Activated CD8-positive, alpha-beta T cell treated with anti-CD3 and anti-CD28 coated beads, Interleukin-2, amount 10 ng/mL, durations not matched to agents 7 days and 5 days (primary cell): ENCODE measurements around the gene TMPRSS15. TPM values are rescaled to one million over a fixed set of nuclear protein-coding genes. Genes with fewer than 3 reads are reported as not detected.

ENCODE experiments used
- ATAC-seq: fragments of 150-1000 bp; cut with Tn5 transposase; one replicate; pipeline ENCODE4 v1.10.0; 2021; ENCODE audit warnings: moderate library complexity
- CTCF ChIA-PET: fragments of 350-600 bp; sonication (Branson Sonifier 250); formaldehyde crosslinking; loops from one replicate; lab custom pipeline; 2021; ENCODE audit warnings: antibody characterized with exemption; lab: Charles Lee
- POLR2A ChIA-PET: fragments of 350-600 bp; sonication (Branson Sonifier 250); formaldehyde crosslinking; loops from one replicate; lab custom pipeline; 2021; ENCODE audit warnings: antibody characterized with exemption; lab: Charles Lee
- DNase-seq: peaks from one replicate; pipeline ENCODE4 v3.0.0-alpha.2; 2020
- H3K27ac Mint-ChIP-seq: one replicate; pipeline ENCODE4 v1.8.0; 2021; ENCODE audit warnings: mild to moderate bottlenecking, mixed read lengths
- H3K27me3 Mint-ChIP-seq: one replicate; pipeline ENCODE4 v1.8.0; 2021; ENCODE audit warnings: low read depth, mixed read lengths
- H3K36me3 Mint-ChIP-seq: one replicate; pipeline ENCODE4 v1.8.0; 2021; ENCODE audit warnings: low read depth, mixed read lengths
- H3K4me1 Mint-ChIP-seq: one replicate; pipeline ENCODE4 v1.8.0; 2021; ENCODE audit warnings: low read depth, mixed read lengths
- H3K4me3 Mint-ChIP-seq: one replicate; pipeline ENCODE4 v1.8.0; 2021; ENCODE audit warnings: mild to moderate bottlenecking, mixed read lengths
- H3K9me3 Mint-ChIP-seq: one replicate; pipeline ENCODE4 v1.8.0; 2022; ENCODE audit warnings: mixed read lengths; ENCODE audit not compliant: insufficient read depth
- total RNA-seq, 2 experiments: library from RNA; stranded (reverse); gene quantifications; one replicate each; pipeline ENCODE4 v1.2.3, GENCODE V29; 2021

The TMPRSS15 gene
- total RNA-seq, 2 experiments from 2014 or later, result not detected

GRCh38 chr21:18335651-18336236, 67.8 kb downstream of the TMPRSS15 start:
- POLR2A ChIA-PET, result no interaction called here
- Mint-ChIP-seq H3K9me3 (no peaks in the 10 kb centered on the region), H3K27me3 (no peaks in the 10 kb centered on the region), H3K36me3 (no peaks in the 10 kb centered on the region), H3K4me1 (no peaks in the 10 kb centered on the region), H3K27ac (no peak overlapping the region), H3K4me3 (no peak overlapping the region)
- ATAC-seq, result no peak
- CTCF ChIA-PET, result no interaction called here
- no peak for DNase-seq

- ATAC-seq, result no peak
- H3K27me3 Mint-ChIP-seq, result no peaks in the 10 kb centered on the region
- H3K9me3 Mint-ChIP-seq, result no peaks in the 10 kb centered on the region
- H3K4me1 Mint-ChIP-seq, result no peaks in the 10 kb centered on the region
- POLR2A ChIA-PET, result no interaction called here
- no peak overlapping the region for H3K4me3 Mint-ChIP-seq
- CTCF ChIA-PET, result no interaction called here
- no peaks in the 10 kb centered on the region for H3K36me3 Mint-ChIP-seq
- no peak overlapping the region for H3K27ac Mint-ChIP-seq
- DNase-seq, result no peak
These were observed 69.5 kb downstream of the TMPRSS15 start for GRCh38 chr21:18334066-18334465.

GRCh38 chr21:18318156-18318555, 85.4 kb downstream of the TMPRSS15 start:
- no peak for DNase-seq
- no peaks in the 10 kb centered on the region for H3K36me3 Mint-ChIP-seq
- CTCF ChIA-PET, result no interaction called here

GRCh38 chr21:18298228-18298627, 105.4 kb downstream of the TMPRSS15 start:
- Mint-ChIP-seq H3K9me3 (no peaks in the 10 kb centered on the region), H3K4me3 (no peak overlapping the region), H3K36me3 (no peaks in the 10 kb centered on the region), H3K4me1 (no peaks in the 10 kb centered on the region), H3K27me3 (no peaks in the 10 kb centered on the region), H3K27ac (no peak overlapping the region)
- POLR2A ChIA-PET, result no interaction called here
- DNase-seq (no peak), ATAC-seq (no peak)
- CTCF ChIA-PET, result no interaction called here

More at GRCh38 chr21:18318156-18318555, 85.4 kb downstream of the TMPRSS15 start:
- Mint-ChIP-seq H3K4me1 (no peaks in the 10 kb centered on the region), H3K4me3 (no peak overlapping the region), H3K27ac (no peak overlapping the region), H3K27me3 (no peaks in the 10 kb centered on the region), H3K9me3 (peaks cover 15% of the 10 kb centered on the region)
- POLR2A ChIA-PET, result interaction anchor here (0.5 kb wide), 1 partner anchor 650 kb away, joined by 3 read pairs; no protein-coding TSS in a partner anchor
- ATAC-seq, result no peak

GRCh38 chr21:18294100-18294499, 109.5 kb downstream of the TMPRSS15 start:
- ChIA-PET POLR2A (no interaction called here), CTCF (no interaction called here)
- Mint-ChIP-seq H3K27me3 (no peaks in the 10 kb centered on the region), H3K9me3 (no peaks in the 10 kb centered on the region), H3K4me1 (no peaks in the 10 kb centered on the region), H3K4me3 (no peak overlapping the region), H3K27ac (no peak overlapping the region), H3K36me3 (no peaks in the 10 kb centered on the region)
- no peak for DNase-seq
- no peak for ATAC-seq

GRCh38 chr21:18289876-18290275, 113.7 kb downstream of the TMPRSS15 start:
- no peaks in the 10 kb centered on the region for H3K4me1 Mint-ChIP-seq
- no peaks in the 10 kb centered on the region for H3K9me3 Mint-ChIP-seq
- DNase-seq, result no peak
- no peak overlapping the region for H3K4me3 Mint-ChIP-seq
- ATAC-seq, result no peak
- POLR2A ChIA-PET, result no interaction called here
- H3K36me3 Mint-ChIP-seq, result no peaks in the 10 kb centered on the region
- H3K27ac Mint-ChIP-seq, result no peak overlapping the region
- CTCF ChIA-PET, result no interaction called here
- H3K27me3 Mint-ChIP-seq, result no peaks in the 10 kb centered on the region

GRCh38 chr21:18285379-18285778, 118.2 kb downstream of the TMPRSS15 start:
- H3K4me1 Mint-ChIP-seq, result no peaks in the 10 kb centered on the region
- no peak overlapping the region for H3K27ac Mint-ChIP-seq
- ChIA-PET POLR2A (no interaction called here), CTCF (no interaction called here)
- no peak for DNase-seq
- H3K4me3 Mint-ChIP-seq, result no peak overlapping the region
- H3K9me3 Mint-ChIP-seq, result no peaks in the 10 kb centered on the region
- no peak for ATAC-seq
- H3K36me3 Mint-ChIP-seq, result no peaks in the 10 kb centered on the region
- H3K27me3 Mint-ChIP-seq, result no peaks in the 10 kb centered on the region

- DNase-seq (no peak), ATAC-seq (no peak)
- H3K27me3 Mint-ChIP-seq, result no peaks in the 10 kb centered on the region
- ChIA-PET POLR2A (no interaction called here), CTCF (no interaction called here)
- H3K4me1 Mint-ChIP-seq, result no peaks in the 10 kb centered on the region
- no peak overlapping the region for H3K4me3 Mint-ChIP-seq
- H3K9me3 Mint-ChIP-seq, result no peaks in the 10 kb centered on the region
- no peaks in the 10 kb centered on the region for H3K36me3 Mint-ChIP-seq
- H3K27ac Mint-ChIP-seq, result no peak overlapping the region
These were observed 127.8 kb downstream of the TMPRSS15 start for GRCh38 chr21:18275781-18276180.

- ATAC-seq, result no peak
- H3K9me3 Mint-ChIP-seq, result no peaks in the 10 kb centered on the region
- H3K4me3 Mint-ChIP-seq, result no peak overlapping the region
- no peak overlapping the region for H3K27ac Mint-ChIP-seq
- H3K36me3 Mint-ChIP-seq, result no peaks in the 10 kb centered on the region
- no peaks in the 10 kb centered on the region for H3K4me1 Mint-ChIP-seq
- no peak for DNase-seq
- H3K27me3 Mint-ChIP-seq, result no peaks in the 10 kb centered on the region
- CTCF ChIA-PET, result no interaction called here
- POLR2A ChIA-PET, result no interaction called here
These were observed 129.2 kb downstream of the TMPRSS15 start for GRCh38 chr21:18274370-18274769.

- DNase-seq, result no peak
- CTCF ChIA-PET, result no interaction called here
- Mint-ChIP-seq H3K4me3 (no peak overlapping the region), H3K27me3 (no peaks in the 10 kb centered on the region), H3K9me3 (no peaks in the 10 kb centered on the region), H3K27ac (no peak overlapping the region), H3K36me3 (no peaks in the 10 kb centered on the region), H3K4me1 (no peaks in the 10 kb centered on the region)
- ATAC-seq, result no peak
- POLR2A ChIA-PET, result no interaction called here
These were observed 130.2 kb downstream of the TMPRSS15 start for GRCh38 chr21:18273400-18273799.

- POLR2A ChIA-PET, result no interaction called here
- ATAC-seq (no peak), DNase-seq (no peak)
- Mint-ChIP-seq H3K4me1 (no peaks in the 10 kb centered on the region), H3K27me3 (no peaks in the 10 kb centered on the region), H3K4me3 (no peak overlapping the region), H3K9me3 (no peaks in the 10 kb centered on the region), H3K27ac (no peak overlapping the region), H3K36me3 (no peaks in the 10 kb centered on the region)
- CTCF ChIA-PET, result no interaction called here
These were observed 133.7 kb downstream of the TMPRSS15 start for GRCh38 chr21:18269856-18270255.

GRCh38 chr21:18268906-18269305, 134.7 kb downstream of the TMPRSS15 start:
- Mint-ChIP-seq H3K27me3 (no peaks in the 10 kb centered on the region), H3K27ac (no peak overlapping the region), H3K36me3 (no peaks in the 10 kb centered on the region), H3K4me1 (no peaks in the 10 kb centered on the region), H3K4me3 (no peak overlapping the region), H3K9me3 (no peaks in the 10 kb centered on the region)
- CTCF ChIA-PET, result no interaction called here
- POLR2A ChIA-PET, result no interaction called here
- ATAC-seq (no peak), DNase-seq (no peak)

- Mint-ChIP-seq H3K36me3 (no peaks in the 10 kb centered on the region), H3K27ac (no peak overlapping the region), H3K27me3 (no peaks in the 10 kb centered on the region), H3K9me3 (no peaks in the 10 kb centered on the region), H3K4me1 (no peaks in the 10 kb centered on the region), H3K4me3 (no peak overlapping the region)
- ATAC-seq (no peak), DNase-seq (no peak)
- ChIA-PET POLR2A (no interaction called here), CTCF (no interaction called here)
These were observed 136.1 kb downstream of the TMPRSS15 start for GRCh38 chr21:18267496-18267895.
